ENCODE measurements around the gene ARSB.

The ARSB gene

DNA sequence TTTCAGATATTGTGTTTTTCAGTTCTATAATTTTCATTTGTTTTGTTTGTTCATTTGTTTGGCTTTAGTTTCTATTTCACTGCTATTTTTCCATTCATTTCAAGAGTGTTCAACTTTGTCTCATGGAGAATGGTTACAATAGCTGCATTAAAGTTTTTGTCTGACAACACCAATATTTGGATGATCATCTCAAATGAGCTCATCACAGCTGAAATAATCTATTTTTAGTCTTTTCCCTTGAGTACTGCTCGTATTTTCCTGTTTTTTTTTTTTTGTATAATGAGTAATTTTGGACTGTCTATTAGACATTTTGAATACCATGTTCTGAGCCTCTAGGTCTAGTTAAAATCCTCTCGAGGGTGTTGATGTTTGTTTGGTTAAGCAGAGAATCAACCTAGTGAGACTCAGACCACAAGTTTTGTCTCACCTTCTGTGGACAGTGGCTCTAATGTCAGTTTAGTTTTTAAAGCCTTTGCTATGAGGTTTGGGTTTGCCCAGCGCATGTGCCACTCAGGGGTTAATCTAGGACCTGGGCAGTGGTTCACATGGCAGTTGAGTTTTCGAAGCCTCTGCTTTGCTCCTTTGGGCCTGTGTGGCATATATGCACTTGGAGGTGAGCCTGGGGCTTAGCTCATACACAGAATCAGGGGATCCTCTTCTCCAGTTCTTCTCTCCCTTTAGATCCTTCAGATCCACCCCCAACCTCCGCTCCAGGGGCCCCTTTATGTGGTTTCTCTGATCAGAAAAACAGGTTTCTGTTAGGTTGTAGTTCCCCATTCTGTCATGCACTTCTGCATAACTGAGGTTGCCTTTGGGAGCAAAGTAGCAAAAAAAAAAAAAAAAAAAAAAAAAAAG lies 79.8 kb downstream of the ARSB start:
- peak overlapping the region in 1 of 2 donors; percentile 42 for H3K27ac ChIP-seq
- TF ChIP-seq, protein P1, sequence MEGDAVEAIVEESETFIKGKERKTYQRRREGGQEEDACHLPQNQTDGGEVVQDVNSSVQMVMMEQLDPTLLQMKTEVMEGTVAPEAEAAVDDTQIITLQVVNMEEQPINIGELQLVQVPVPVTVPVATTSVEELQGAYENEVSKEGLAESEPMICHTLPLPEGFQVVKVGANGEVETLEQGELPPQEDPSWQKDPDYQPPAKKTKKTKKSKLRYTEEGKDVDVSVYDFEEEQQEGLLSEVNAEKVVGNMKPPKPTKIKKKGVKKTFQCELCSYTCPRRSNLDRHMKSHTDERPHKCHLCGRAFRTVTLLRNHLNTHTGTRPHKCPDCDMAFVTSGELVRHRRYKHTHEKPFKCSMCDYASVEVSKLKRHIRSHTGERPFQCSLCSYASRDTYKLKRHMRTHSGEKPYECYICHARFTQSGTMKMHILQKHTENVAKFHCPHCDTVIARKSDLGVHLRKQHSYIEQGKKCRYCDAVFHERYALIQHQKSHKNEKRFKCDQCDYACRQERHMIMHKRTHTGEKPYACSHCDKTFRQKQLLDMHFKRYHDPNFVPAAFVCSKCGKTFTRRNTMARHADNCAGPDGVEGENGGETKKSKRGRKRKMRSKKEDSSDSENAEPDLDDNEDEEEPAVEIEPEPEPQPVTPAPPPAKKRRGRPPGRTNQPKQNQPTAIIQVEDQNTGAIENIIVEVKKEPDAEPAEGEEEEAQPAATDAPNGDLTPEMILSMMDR (IDR thresholded peaks at IDR 0.05) = no peak
- DNase-seq (ENCODE audit: low spot score) = no peak
- H3K4me3 ChIP-seq = no peak overlapping the region

DNA sequence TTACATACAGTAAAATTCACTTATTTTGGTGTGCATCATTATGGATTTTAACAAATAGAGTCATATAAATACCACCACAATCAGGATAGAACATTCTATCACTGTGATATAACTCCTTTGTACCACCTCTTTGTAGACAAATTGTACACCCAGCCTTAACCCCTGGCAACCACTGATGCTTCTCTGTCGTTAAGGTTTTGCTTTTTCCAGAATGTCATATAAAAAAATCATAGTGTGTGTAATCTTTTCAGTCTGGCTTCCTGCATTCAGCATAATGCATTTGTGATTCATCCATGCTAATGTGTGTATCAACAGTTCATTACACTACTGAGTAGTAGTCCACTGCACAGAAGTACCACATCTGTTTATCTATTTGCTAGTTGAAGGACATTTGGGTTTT lies 81.2 kb downstream of the ARSB start:
- no peak for DNase-seq (ENCODE audit: low spot score)
- Histone ChIP-seq H3K27ac (no peak overlapping the region), H3K4me3 (no peak overlapping the region)
- TF ChIP-seq, protein P1 (IDR thresholded peaks at IDR 0.05) = no peak

DNA sequence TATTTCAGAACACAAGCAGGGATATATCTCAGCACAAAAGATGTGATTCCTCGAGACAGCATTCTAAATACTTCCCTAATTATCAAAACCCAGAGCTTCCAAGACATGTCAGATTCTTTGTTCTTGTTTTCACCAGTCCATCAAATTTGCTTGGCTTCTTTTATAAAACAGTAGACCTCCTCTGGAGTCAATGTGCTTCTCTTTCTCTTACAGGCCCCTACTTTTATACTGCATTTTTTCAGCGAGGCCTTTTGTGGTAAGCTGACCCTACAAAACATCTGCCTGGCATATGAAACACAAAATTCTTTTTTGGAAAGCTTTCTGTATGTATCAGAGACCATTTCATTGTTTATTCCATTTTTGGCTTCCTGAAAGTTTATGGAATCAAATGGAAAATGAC lies 81.8 kb downstream of the ARSB start:
- TF ChIP-seq, protein P1 (IDR thresholded peaks at IDR 0.05) = no peak
- Histone ChIP-seq H3K4me3 (no peak overlapping the region), H3K27ac (no peak overlapping the region)
- no peak for DNase-seq (ENCODE audit: low spot score)

DNA sequence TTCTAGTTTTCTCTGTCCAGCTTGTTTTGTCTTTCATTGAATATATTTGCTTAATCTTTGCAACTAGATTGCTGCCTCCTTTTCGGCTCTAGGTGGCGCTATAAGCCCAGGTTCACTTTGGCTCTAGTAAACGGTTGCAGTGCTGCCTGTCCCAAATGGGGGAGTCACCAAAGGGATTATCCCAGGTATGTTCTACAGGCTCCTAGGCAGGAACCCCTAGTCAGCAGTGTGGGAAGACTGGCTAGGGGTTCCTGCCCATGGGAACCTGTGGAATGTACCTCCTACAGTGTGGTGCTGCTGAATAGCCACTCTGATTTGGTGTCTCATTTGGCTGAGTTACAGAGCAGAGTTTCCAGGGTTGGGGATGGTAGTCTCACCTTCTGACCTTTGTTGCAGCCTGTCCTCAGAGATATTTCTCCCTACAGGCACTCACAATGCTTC lies 85.2 kb downstream of the ARSB start:
- DNase-seq (ENCODE audit: low spot score) = no peak
- no peak overlapping the region for H3K4me3 ChIP-seq
- TF ChIP-seq, protein P1 (IDR thresholded peaks at IDR 0.05) = no peak
- H3K27ac ChIP-seq = no peak overlapping the region

DNA sequence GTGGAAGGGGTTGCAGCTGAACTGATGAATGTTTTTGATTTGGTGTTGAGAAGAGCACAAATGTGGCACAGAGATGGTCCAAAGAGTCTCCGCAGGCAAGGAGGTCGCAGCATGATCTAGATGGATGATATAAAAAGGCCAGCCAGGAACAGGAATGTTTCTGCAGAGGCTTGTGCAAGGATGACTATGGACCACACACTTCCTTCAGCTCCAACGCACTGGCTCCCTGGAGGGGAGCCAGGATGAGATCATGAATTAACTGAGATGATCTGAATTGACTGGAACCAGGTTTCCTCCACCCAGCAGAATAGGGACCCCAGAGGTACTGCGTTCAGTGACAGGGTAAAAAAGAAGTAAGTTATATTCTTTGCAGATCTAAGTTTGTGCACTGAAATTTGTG lies 89.0 kb downstream of the ARSB start:
- TF ChIP-seq, protein P1 (IDR thresholded peaks at IDR 0.05) = no peak
- no peak for DNase-seq (ENCODE audit: low spot score)

DNA sequence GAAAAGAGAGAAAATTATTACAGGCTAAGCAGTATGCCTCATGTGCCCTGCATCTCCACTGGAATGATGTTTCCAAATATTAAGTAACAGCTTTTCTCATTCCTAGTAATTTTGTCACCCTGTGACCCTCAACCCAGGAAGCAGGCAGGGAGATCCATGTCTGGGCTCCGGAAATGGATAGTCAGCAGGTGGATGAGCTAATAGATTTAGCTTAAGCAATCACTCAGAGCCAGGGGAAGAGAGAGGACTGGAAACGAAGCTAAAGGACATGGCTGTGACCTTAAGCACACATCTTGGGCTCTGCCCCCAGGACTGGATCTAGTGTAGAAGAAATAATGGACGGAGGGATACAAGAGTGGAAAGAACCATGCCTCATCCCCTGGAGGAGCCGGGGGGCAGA lies 89.5 kb downstream of the ARSB start:
- no peak overlapping the region for H3K4me3 ChIP-seq
- TF ChIP-seq, protein P1 (IDR thresholded peaks at IDR 0.05) = no peak
- DNase-seq (ENCODE audit: low spot score) = no peak
- no peak overlapping the region for H3K27ac ChIP-seq

More for the DNA sequence above, 89.0 kb downstream of the ARSB start:
- no peak overlapping the region for H3K4me3 ChIP-seq
- H3K27ac ChIP-seq = no peak overlapping the region
